Measurements from ENCODE around the gene RSPO3.

The RSPO3 gene

DNA sequence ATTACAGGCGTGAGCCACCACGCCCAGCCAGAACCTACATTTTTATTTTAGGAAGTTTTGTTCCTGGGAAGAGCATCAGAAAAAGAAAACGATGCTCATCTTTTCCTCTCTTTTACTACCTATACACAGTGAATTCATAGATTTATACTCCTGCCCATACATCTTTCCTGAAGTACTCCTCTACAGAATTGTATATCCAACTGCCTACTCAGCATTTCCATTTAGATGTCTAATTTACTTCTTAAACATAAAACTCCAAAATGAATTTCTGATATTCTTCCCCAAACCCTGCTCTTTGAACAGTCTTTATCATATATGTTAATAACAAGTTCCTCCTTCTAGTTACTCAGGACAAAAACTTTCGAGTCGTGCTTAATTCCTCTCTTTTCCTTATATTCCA lies 39.8 kb upstream of the RSPO3 start:
- no peak for TF ChIP-seq FOXA1 (IDR thresholded peaks at IDR 0.05)
- TF ChIP-seq L3MBTL2 (conservative IDR thresholded peaks at IDR 0.05): no peak
- TF ChIP-seq BHLHE40 (IDR thresholded peaks at IDR 0.05; ENCODE audit: borderline replicate concordance): no peak
- no peak for TF ChIP-seq NFRKB (IDR thresholded peaks at IDR 0.05)
- no peak for TF ChIP-seq FOXK2 (IDR thresholded peaks at IDR 0.05)
- no peak for TF ChIP-seq CTBP1 (IDR thresholded peaks at IDR 0.05; ENCODE audit: borderline replicate concordance)
- no peak for TF ChIP-seq ZNF384 (IDR thresholded peaks at IDR 0.05)
- TF ChIP-seq SP1 (IDR thresholded peaks at IDR 0.05): no peak
- CTCF ChIA-PET: no interaction called here
- DNase-seq (ENCODE audit: extremely low spot score): no peak
- POLR2A ChIA-PET: no interaction called here

DNA sequence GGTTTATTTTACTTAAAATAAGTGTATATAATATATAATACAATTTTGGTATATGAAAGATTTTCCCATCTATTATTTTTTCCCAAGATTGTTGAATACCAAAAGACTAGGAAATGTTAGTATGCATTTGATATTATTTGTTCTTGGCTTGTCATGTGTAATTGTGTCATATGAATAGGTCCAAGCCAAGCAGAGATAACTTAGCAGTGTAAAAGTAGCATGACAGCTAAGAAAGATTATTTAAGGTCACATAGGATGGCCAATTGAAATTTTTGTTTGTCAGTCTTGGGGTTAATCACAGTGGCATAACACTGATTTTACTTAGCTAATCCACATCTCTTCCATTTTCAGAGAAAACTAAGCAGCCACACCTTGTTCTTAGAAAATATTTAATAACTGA lies 38.8 kb upstream of the RSPO3 start:
- DNase-seq (ENCODE audit: extremely low spot score): no peak
- ChIA-PET POLR2A (no interaction called here), CTCF (no interaction called here)
- no peak for TF ChIP-seq TARDBP (IDR thresholded peaks at IDR 0.05)
- no peak for TF ChIP-seq FOXK2 (IDR thresholded peaks at IDR 0.05)
- TF ChIP-seq BHLHE40 (IDR thresholded peaks at IDR 0.05; ENCODE audit: borderline replicate concordance): no peak
- TF ChIP-seq CTBP1 (IDR thresholded peaks at IDR 0.05; ENCODE audit: borderline replicate concordance): no peak
- no peak for TF ChIP-seq NFRKB (IDR thresholded peaks at IDR 0.05)
- TF ChIP-seq, protein P1, sequence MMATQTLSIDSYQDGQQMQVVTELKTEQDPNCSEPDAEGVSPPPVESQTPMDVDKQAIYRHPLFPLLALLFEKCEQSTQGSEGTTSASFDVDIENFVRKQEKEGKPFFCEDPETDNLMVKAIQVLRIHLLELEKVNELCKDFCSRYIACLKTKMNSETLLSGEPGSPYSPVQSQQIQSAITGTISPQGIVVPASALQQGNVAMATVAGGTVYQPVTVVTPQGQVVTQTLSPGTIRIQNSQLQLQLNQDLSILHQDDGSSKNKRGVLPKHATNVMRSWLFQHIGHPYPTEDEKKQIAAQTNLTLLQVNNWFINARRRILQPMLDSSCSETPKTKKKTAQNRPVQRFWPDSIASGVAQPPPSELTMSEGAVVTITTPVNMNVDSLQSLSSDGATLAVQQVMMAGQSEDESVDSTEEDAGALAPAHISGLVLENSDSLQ (IDR thresholded peaks at IDR 0.05): no peak
- TF ChIP-seq HDGF (IDR thresholded peaks at IDR 0.05; ENCODE audit: borderline replicate concordance): no peak
- TF ChIP-seq FOXM1 (IDR thresholded peaks at IDR 0.05; ENCODE audit: borderline replicate concordance): no peak
- TF ChIP-seq LEF1 (IDR thresholded peaks at IDR 0.05; ENCODE audit: borderline replicate concordance): no peak
- no peak for TF ChIP-seq ZNF384 (IDR thresholded peaks at IDR 0.05)
- no peak for TF ChIP-seq SP1 (IDR thresholded peaks at IDR 0.05)

DNA sequence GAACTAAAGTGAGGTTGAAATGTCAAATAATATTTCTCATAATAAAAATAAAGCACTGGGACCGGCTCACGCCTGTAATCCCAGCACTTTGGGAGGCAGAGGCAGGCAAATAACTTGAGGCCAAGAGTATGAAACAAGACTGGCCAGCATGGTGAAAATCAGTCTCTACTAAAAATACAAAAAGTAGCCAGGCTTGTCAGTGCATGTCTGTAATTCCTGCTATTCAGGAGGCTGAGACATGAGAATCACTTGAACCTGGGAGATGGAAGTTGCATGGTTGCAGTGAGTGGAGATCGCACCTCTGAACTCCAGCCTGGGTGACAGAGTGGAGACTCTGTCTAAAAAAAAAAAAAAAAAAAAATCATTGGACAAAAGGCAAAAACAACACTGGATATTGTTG lies 38.4 kb upstream of the RSPO3 start:
- no peak for DNase-seq (ENCODE audit: extremely low spot score)
- ChIA-PET POLR2A (no interaction called here), CTCF (no interaction called here)
- no peak for TF ChIP-seq CTBP1 (IDR thresholded peaks at IDR 0.05; ENCODE audit: borderline replicate concordance)
- TF ChIP-seq HDGF (IDR thresholded peaks at IDR 0.05; ENCODE audit: borderline replicate concordance): no peak
- TF ChIP-seq, protein P1 (IDR thresholded peaks at IDR 0.05): no peak
- TF ChIP-seq L3MBTL2 (conservative IDR thresholded peaks at IDR 0.05): no peak
- TF ChIP-seq SUZ12 (IDR thresholded peaks at IDR 0.05): no peak
- no peak for TF ChIP-seq ZNF384 (IDR thresholded peaks at IDR 0.05)
- TF ChIP-seq FOXK2 (IDR thresholded peaks at IDR 0.05): no peak
- TF ChIP-seq LEF1 (IDR thresholded peaks at IDR 0.05; ENCODE audit: borderline replicate concordance): no peak
- no peak for TF ChIP-seq NFRKB (IDR thresholded peaks at IDR 0.05)
- no peak for TF ChIP-seq FOXM1 (IDR thresholded peaks at IDR 0.05; ENCODE audit: borderline replicate concordance)
- no peak for TF ChIP-seq BHLHE40 (IDR thresholded peaks at IDR 0.05; ENCODE audit: borderline replicate concordance)
- TF ChIP-seq ELF4 (IDR thresholded peaks at IDR 0.05): no peak
- TF ChIP-seq SP1 (IDR thresholded peaks at IDR 0.05): no peak
- TF ChIP-seq ARNT (IDR thresholded peaks at IDR 0.05): no peak
- no peak for TF ChIP-seq FOXA1 (IDR thresholded peaks at IDR 0.05)
- no peak for TF ChIP-seq TARDBP (IDR thresholded peaks at IDR 0.05)

DNA sequence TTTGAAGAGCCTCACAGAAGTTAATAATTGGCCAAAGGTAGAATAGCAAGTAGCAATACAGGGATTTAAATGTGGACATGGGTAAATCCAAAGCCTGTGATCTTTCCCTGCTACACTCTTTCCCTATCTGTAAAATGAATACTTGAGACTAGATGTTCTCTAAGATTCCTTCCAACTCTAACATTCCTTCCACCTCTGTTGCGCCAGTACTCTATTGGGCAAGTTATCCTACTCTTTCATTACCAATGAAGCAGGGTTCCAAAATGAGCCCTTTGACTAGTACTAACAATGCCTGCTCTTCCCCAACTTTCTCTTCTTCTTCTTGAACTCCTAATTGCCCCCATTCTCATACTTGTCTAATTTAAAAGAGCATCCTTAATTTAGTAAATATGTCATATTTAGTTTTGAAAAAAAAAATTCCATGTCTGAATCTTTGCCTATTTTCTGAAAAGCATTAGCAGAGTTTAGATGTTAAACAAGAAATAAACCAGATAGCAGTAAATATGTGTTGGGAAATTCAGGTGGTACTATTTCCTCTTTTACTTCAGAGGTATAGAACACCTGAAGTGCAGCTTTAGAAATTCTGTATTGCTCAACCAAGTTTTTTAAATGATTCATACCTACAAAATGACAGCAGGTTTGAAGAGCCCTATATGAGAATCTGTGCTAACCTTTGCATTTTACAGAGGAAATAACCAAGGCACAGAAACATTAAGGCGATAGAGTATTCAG lies 35.1 kb upstream of the RSPO3 start:
- ChIA-PET POLR2A (no interaction called here), CTCF (no interaction called here)
- TF ChIP-seq FOXM1 (IDR thresholded peaks at IDR 0.05; ENCODE audit: borderline replicate concordance) (no peak), HDGF (IDR thresholded peaks at IDR 0.05; ENCODE audit: borderline replicate concordance) (no peak), TARDBP (IDR thresholded peaks at IDR 0.05) (no peak), L3MBTL2 (conservative IDR thresholded peaks at IDR 0.05) (no peak), NFRKB (IDR thresholded peaks at IDR 0.05) (no peak), ARNT (IDR thresholded peaks at IDR 0.05) (no peak), SP1 (IDR thresholded peaks at IDR 0.05) (no peak), ELF4 (IDR thresholded peaks at IDR 0.05) (no peak), LEF1 (IDR thresholded peaks at IDR 0.05; ENCODE audit: borderline replicate concordance) (no peak), FOXA1 (IDR thresholded peaks at IDR 0.05) (no peak), ZNF384 (IDR thresholded peaks at IDR 0.05) (no peak), CTBP1 (IDR thresholded peaks at IDR 0.05; ENCODE audit: borderline replicate concordance) (no peak), BHLHE40 (IDR thresholded peaks at IDR 0.05; ENCODE audit: borderline replicate concordance) (no peak), FOXK2 (IDR thresholded peaks at IDR 0.05) (no peak), SUZ12 (IDR thresholded peaks at IDR 0.05) (no peak)
- TF ChIP-seq, protein P1 (IDR thresholded peaks at IDR 0.05): no peak
- DNase-seq (ENCODE audit: extremely low spot score): no peak

DNA sequence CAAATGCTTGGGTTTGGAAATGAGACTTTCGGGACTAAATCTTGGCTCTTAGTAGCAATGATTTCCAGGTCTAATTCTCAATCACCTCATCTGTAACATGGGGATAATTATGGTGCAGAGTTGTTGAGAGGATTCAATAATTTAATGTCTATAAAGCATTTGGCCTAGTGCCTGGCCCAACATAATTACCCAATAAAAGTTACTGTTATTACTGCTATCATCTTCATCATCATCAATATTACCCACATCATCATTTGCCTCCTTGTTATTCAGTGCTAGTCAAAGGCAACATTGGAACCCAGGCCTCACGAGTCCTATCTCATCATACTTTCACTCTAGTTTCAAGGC lies 34.5 kb upstream of the RSPO3 start:
- ChIA-PET POLR2A (no interaction called here), CTCF (no interaction called here)
- no peak for DNase-seq (ENCODE audit: extremely low spot score)
- no peak for TF ChIP-seq BHLHE40 (IDR thresholded peaks at IDR 0.05; ENCODE audit: borderline replicate concordance)
- TF ChIP-seq CTBP1 (IDR thresholded peaks at IDR 0.05; ENCODE audit: borderline replicate concordance): no peak
- no peak for TF ChIP-seq FOXA1 (IDR thresholded peaks at IDR 0.05)
- no peak for TF ChIP-seq ZNF384 (IDR thresholded peaks at IDR 0.05)
- no peak for TF ChIP-seq NFRKB (IDR thresholded peaks at IDR 0.05)
- TF ChIP-seq FOXK2 (IDR thresholded peaks at IDR 0.05): no peak
- no peak for TF ChIP-seq ELF4 (IDR thresholded peaks at IDR 0.05)
- no peak for TF ChIP-seq HDGF (IDR thresholded peaks at IDR 0.05; ENCODE audit: borderline replicate concordance)
- TF ChIP-seq L3MBTL2 (conservative IDR thresholded peaks at IDR 0.05): no peak
- no peak for TF ChIP-seq SUZ12 (IDR thresholded peaks at IDR 0.05)
- TF ChIP-seq LEF1 (IDR thresholded peaks at IDR 0.05; ENCODE audit: borderline replicate concordance): no peak
- no peak for TF ChIP-seq ARNT (IDR thresholded peaks at IDR 0.05)
- TF ChIP-seq FOXM1 (IDR thresholded peaks at IDR 0.05; ENCODE audit: borderline replicate concordance): no peak
- TF ChIP-seq TARDBP (IDR thresholded peaks at IDR 0.05): no peak
- TF ChIP-seq, protein P1 (IDR thresholded peaks at IDR 0.05): no peak
- TF ChIP-seq SP1 (IDR thresholded peaks at IDR 0.05): no peak

Data from HEK293T (cell line).